Loucy (cell line): ENCODE data around the gene ACAP1.

Experiments used
- H2AFZ ChIP-seq: fragments of 200-600 bp; sonication (generic); 2 replicates; pipeline ENCODE4 v1.6.0; 2016; ENCODE audit warnings: antibody characterized with exemption, mild to moderate bottlenecking, low read length, moderate library complexity
- H3F3A ChIP-seq: fragments of 200-600 bp; 2 replicates; pipeline ENCODE4 v1.6.0; 2016; ENCODE audit warnings: antibody characterized with exemption, low read depth, mild to moderate bottlenecking
- H3K27me3 ChIP-seq: fragments of 200-600 bp; sonication (generic); 2 replicates; pipeline ENCODE4 v1.6.1; 2014; ENCODE audit warnings: low read length, mild to moderate bottlenecking; ENCODE audit not compliant: insufficient read depth, poor library complexity, severe bottlenecking
- H3K36me3 ChIP-seq: fragments of 200-600 bp; sonication (generic); 2 replicates; pipeline ENCODE4 v1.6.1; 2016; ENCODE audit warnings: low read length; ENCODE audit not compliant: insufficient read depth
- H3K4me1 ChIP-seq: fragments of 200-600 bp; sonication (generic); 2 replicates; pipeline ENCODE4 v1.5.1; 2014; ENCODE audit warnings: low read length, mild to moderate bottlenecking; ENCODE audit not compliant: insufficient read depth, poor library complexity, severe bottlenecking
- H3K4me2 ChIP-seq: fragments of 200-600 bp; sonication (generic); 2 replicates; pipeline ENCODE4 v1.6.0; 2014; ENCODE audit warnings: antibody characterized with exemption, low read length, low read depth, mild to moderate bottlenecking; ENCODE audit not compliant: poor library complexity, severe bottlenecking
- H3K4me3 ChIP-seq: fragments of 200-600 bp; sonication (generic); 2 replicates; pipeline ENCODE4 v1.5.1; 2014; ENCODE audit warnings: low read length, mild to moderate bottlenecking, mixed read lengths; ENCODE audit not compliant: poor library complexity, severe bottlenecking
- H3K79me2 ChIP-seq: fragments of 200-600 bp; sonication (generic); 2 replicates; pipeline ENCODE4 v1.6.1; 2014; ENCODE audit warnings: low read length; ENCODE audit not compliant: insufficient read depth
- H3K9ac ChIP-seq: fragments of 200-600 bp; sonication (generic); 2 replicates; pipeline ENCODE4 v1.6.0; 2014; ENCODE audit warnings: mild to moderate bottlenecking, low read depth, low read length, moderate library complexity; ENCODE audit not compliant: poor library complexity, severe bottlenecking
- H3K9me2 ChIP-seq: fragments of 200-600 bp; sonication (generic); replicated peaks from 2 replicates; pipeline ENCODE4 v1.6.1; 2016; ENCODE audit warnings: low read depth, low read length, mixed read lengths
- H3K9me3 ChIP-seq: fragments of 200-600 bp; sonication (generic); 2 replicates; pipeline ENCODE4 v1.6.1; 2014; ENCODE audit warnings: mild to moderate bottlenecking, antibody characterized with exemption, low read length, low read depth; ENCODE audit not compliant: insufficient read depth
- H4K20me1 ChIP-seq: fragments of 200-600 bp; sonication (generic); 2 replicates; pipeline ENCODE4 v1.6.0; 2014; ENCODE audit warnings: antibody characterized with exemption, low read length, mild to moderate bottlenecking; ENCODE audit not compliant: insufficient read depth, poor library complexity, severe bottlenecking
- CTCF ChIP-seq: fragments of 200-600 bp; sonication (generic); conservative IDR thresholded peaks from 2 replicates; pipeline ENCODE4 v1.5.1; 2014; ENCODE audit warnings: mild to moderate bottlenecking, antibody characterized with exemption, low read length
- EZH2phosphoT487 ChIP-seq: fragments of 200-600 bp; IDR thresholded peaks from 2 replicates; pipeline ENCODE4 v1.6.1; 2018; ENCODE audit warnings: antibody characterized with exemption, mild to moderate bottlenecking, moderate library complexity, borderline replicate concordance

ACAP1 gene

DNA sequence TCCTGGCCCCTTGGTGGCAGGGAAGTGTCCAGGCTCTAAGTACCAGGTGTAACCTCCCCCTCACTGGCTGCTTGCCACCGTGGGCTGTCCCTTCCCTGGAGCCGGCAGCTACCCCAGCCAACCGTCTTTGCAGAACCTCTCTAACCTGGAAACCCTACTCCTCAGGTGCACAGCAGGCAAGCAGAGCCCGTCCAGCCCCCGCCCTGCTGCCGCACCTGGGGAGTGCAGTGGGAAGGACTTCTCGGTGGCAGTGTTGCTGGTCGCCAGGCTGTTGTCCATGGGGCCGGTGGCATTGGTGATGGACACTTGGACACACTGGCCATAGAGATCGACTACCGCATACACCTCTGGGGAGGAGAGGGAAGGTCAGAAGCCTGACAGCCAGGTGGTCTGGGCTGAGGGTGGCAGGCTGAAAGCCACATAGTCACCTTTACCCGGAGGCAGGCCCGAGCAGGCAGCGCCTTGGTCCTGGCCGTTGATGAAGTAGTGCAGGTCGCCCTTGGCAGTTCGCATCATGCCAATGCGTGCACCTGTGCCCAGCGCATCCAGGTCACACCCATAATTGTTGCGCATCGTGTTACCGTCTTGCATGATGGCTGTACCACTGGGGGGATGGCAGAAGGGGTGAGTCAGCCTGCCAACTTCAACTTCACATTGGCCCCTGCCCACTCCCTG lies 13.7 kb upstream of the ACAP1 start:
- Histone ChIP-seq H3K27me3 (no peaks in the 10 kb centered on the region), H2AFZ (no peak overlapping the region), H3K9me3 (no peaks in the 10 kb centered on the region), H3K9me2 (no peaks in the 10 kb centered on the region), H3K4me2 (no peak overlapping the region), H3K9ac (no peak overlapping the region), H4K20me1 (no peaks in the 10 kb centered on the region), H3K4me1 (peaks cover 1% of the 10 kb centered on the region), H3K4me3 (no peak overlapping the region), H3K36me3 (peaks cover 38% of the 10 kb centered on the region; the same call in 1 of the 2 replicates), H3K79me2 (peaks cover 8% of the 10 kb centered on the region), H3F3A (no peaks in the 10 kb centered on the region)
- no peak for TF ChIP-seq EZH2phosphoT487

DNA sequence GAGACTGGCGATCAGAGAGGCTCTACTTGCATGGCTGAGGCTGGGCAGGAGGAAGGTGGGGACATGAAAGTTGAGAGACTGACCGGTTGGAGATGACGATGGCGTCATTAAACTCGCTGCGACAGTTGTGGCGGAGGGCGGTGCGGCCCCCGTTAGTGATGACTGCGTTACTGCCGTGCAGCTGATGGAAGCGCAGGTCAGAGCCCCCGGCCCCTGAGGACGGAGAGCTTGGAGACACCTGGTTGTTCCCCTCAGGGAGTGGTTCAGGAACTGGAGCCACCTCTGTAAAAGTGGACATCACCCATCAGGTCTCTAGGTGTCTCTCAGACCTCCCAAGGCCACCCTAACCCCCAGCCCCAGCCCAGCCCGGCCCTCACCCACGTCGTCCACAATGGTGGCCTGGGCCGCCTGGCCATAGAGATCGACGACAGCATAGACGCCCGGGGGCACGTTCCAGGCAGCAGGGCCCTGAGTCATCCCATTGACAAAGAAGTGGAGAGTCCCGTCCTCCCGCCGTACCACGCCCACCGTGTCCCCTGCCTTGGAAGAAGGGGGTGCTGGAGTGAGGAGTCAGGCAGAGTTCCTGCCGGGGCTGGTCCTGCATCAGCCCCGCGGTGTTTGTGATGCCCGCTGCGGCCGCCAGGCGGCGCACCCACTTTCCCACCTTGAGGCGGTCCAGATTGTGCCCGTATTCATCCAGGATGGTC lies 12.4 kb upstream of the ACAP1 start:
- H3K4me3 ChIP-seq, result no peak overlapping the region
- no peaks in the 10 kb centered on the region for H3K9me3 ChIP-seq
- no peaks in the 10 kb centered on the region for H3K27me3 ChIP-seq
- peaks cover 20% of the 10 kb centered on the region for H3K79me2 ChIP-seq
- peaks cover 27% of the 10 kb centered on the region; the same call in 1 of the 2 replicates for H3K36me3 ChIP-seq
- no peak overlapping the region for H3K4me2 ChIP-seq
- no peaks in the 10 kb centered on the region for H3F3A ChIP-seq
- peaks cover 8% of the 10 kb centered on the region for H3K4me1 ChIP-seq
- H2AFZ ChIP-seq, result no peak overlapping the region
- no peak overlapping the region for H3K9ac ChIP-seq
- H4K20me1 ChIP-seq, result peaks cover 5% of the 10 kb centered on the region
- H3K9me2 ChIP-seq, result no peaks in the 10 kb centered on the region
- TF ChIP-seq CTCF, result peak; percentile 95
- TF ChIP-seq EZH2phosphoT487, result no peak

- Histone ChIP-seq H3K4me3 (no peak overlapping the region), H3K36me3 (peaks cover 27% of the 10 kb centered on the region; the same call in 1 of the 2 replicates), H3K4me2 (no peak overlapping the region), H3K9me3 (no peaks in the 10 kb centered on the region), H3F3A (no peaks in the 10 kb centered on the region), H3K9me2 (no peaks in the 10 kb centered on the region), H3K79me2 (peaks cover 21% of the 10 kb centered on the region), H3K27me3 (no peaks in the 10 kb centered on the region), H3K4me1 (peaks cover 8% of the 10 kb centered on the region), H4K20me1 (peaks cover 5% of the 10 kb centered on the region), H2AFZ (no peak overlapping the region), H3K9ac (no peak overlapping the region)
- TF ChIP-seq CTCF (0 out of 2 replicates have a peak, but pooled peaks have one; percentile 6), EZH2phosphoT487 (no peak)
Observed at GRCh38 chr17:7324438-7324779, 11.9 kb upstream of the ACAP1 start.
